ENCODE results near the gene ETV6. TPM values are rescaled to one million over a fixed set of nuclear protein-coding genes. Genes with fewer than 3 reads are reported as not detected.

The ETV6 gene
- total and polyA plus RNA-seq, 2 experiments from 2014 or later: 9.1 to 11.9 TPM

DNA sequence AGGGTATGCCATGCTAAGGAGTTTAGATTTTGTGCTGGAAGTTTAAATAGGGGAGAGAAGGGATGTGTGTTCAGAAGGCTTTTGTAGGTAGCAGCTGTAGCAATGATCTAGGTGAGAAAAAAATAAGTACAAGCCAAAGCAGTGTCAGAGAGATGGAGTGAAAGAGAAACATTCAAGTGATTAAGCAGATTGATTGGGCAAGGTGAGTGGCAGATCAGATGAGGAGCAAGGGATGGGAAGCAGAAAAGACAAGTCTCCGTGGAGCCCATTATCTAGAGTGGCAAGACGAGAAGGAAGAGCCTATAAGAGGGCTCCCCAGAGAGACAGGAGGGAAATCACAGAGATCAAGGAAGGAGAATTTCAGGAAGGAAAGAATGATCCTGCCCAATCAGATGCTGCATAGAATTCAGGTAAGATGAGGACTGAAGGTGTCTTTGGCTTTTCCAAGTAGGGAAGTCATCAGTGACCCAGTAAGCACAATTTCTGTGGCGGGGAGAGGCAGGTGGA, 133.5 kb downstream of the ETV6 start:
- Histone ChIP-seq H3K4me3 (no peak overlapping the region), H3K36me3 (no peaks in the 10 kb centered on the region), H3K9me3 (ENCODE audit: low read depth) (no peaks in the 10 kb centered on the region), H3K27ac (no peak overlapping the region), H3K27me3 (no peaks in the 10 kb centered on the region), H3K4me1 (ENCODE audit: low read depth) (peaks cover 51% of the 10 kb centered on the region)
- DNase-seq (ENCODE audit: low read depth in 1 of 2, low spot score in 1 of 2): no peak
- TF ChIP-seq CTCF (IDR thresholded peaks at IDR 0.05; ENCODE audit: low read depth, low read length): no peak

DNA sequence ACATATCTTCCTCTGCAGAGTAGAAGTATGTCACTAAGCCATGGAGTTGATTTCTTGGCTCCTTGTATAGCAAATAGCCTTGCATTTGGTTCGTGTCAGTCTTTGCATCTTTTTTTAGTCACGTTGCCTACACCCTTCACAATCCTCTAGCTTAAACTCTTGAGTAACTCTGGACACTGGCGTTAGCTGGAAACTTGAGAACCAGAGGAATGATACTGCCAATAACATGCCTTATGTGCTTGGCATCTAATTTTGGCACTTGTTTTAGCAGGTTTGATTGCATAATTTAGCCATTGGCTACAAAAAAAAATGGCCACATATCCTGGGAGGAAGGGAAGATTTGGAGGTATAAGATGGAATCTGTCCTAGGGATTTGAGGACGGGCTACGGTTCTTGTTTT, 136.2 kb downstream of the ETV6 start:
- no peaks in the 10 kb centered on the region for H3K36me3 ChIP-seq
- H3K27me3 ChIP-seq: no peaks in the 10 kb centered on the region
- peak; percentile 50 to 54 for DNase-seq (ENCODE audit: low read depth in 1 of 2, low spot score in 1 of 2)
- TF ChIP-seq CTCF (IDR thresholded peaks at IDR 0.05; ENCODE audit: low read depth, low read length): no peak
- no peak overlapping the region for H3K4me3 ChIP-seq
- peak overlapping the region; percentile 83 for H3K27ac ChIP-seq
- H3K9me3 ChIP-seq (ENCODE audit: low read depth): no peaks in the 10 kb centered on the region
- peaks cover 32% of the 10 kb centered on the region for H3K4me1 ChIP-seq (ENCODE audit: low read depth)

DNA sequence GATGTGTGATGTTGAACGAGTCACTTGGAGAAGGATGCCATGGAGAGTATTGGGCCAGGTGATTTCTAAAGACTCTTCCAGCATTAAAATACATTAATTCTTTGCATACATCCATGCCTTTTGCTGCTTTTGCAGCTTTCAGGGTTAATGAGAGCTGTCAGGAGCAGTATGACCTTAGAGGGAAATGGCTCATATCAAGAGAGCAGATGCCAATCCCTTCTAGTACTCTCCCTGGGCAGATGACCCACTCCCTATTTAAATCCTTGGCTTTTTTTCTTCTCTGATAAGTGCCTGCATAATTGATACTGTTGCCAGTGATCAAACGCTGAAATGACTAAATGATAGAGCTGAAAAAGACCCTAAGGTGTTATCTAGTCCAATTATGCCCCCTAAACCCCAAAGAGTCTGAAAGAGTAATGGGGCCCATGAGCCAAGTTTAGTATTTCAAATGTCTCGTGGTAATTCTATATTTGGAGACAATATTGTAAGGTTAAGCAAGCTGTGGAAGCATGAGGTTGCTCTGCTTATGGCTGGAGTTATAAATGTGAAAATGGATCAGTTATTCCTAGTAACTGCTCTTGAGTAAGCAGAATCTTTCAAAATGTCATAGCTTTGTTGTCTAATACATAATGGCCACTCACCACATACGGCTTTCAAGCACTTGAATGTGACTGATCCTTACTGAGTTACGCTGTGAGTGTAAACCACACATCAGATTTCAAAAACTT, 137.3 kb downstream of the ETV6 start:
- Histone ChIP-seq H3K4me1 (ENCODE audit: low read depth) (peaks cover 42% of the 10 kb centered on the region), H3K4me3 (no peak overlapping the region), H3K27me3 (no peaks in the 10 kb centered on the region), H3K36me3 (no peaks in the 10 kb centered on the region), H3K27ac (peak overlapping the region; percentile 83), H3K9me3 (ENCODE audit: low read depth) (no peaks in the 10 kb centered on the region)
- no peak for TF ChIP-seq CTCF (IDR thresholded peaks at IDR 0.05; ENCODE audit: low read depth, low read length)
- no peak for DNase-seq (ENCODE audit: low read depth in 1 of 2, low spot score in 1 of 2)

- Histone ChIP-seq H3K36me3 (no peaks in the 10 kb centered on the region), H3K4me3 (no peak overlapping the region), H3K9me3 (ENCODE audit: low read depth) (no peaks in the 10 kb centered on the region), H3K27ac (no peak overlapping the region), H3K27me3 (no peaks in the 10 kb centered on the region), H3K4me1 (ENCODE audit: low read depth) (peaks cover 37% of the 10 kb centered on the region)
- TF ChIP-seq CTCF (IDR thresholded peaks at IDR 0.05; ENCODE audit: low read depth, low read length): no peak
- DNase-seq (ENCODE audit: low read depth in 1 of 2, low spot score in 1 of 2): no peak
These were observed 138.0 kb downstream of the ETV6 start for GRCh38 chr12:11787437-11787836.

- Histone ChIP-seq H3K4me1 (ENCODE audit: low read depth) (peaks cover 41% of the 10 kb centered on the region), H3K27ac (peak overlapping the region; percentile 49), H3K36me3 (no peaks in the 10 kb centered on the region)
These were observed 138.7 kb downstream of the ETV6 start for GRCh38 chr12:11787933-11788849.

More at GRCh38 chr12:11787933-11788849, 138.7 kb downstream of the ETV6 start:
- no peak for DNase-seq (ENCODE audit: low read depth in 1 of 2, low spot score in 1 of 2)
- Histone ChIP-seq H3K9me3 (ENCODE audit: low read depth) (no peaks in the 10 kb centered on the region), H3K4me3 (no peak overlapping the region), H3K27me3 (no peaks in the 10 kb centered on the region)
- TF ChIP-seq CTCF (IDR thresholded peaks at IDR 0.05; ENCODE audit: low read depth, low read length): no peak

Measured in cardiac muscle cell (in vitro differentiated cells and primary cell).